ENCODE data around the gene ADGRA3.

ADGRA3 gene

DNA sequence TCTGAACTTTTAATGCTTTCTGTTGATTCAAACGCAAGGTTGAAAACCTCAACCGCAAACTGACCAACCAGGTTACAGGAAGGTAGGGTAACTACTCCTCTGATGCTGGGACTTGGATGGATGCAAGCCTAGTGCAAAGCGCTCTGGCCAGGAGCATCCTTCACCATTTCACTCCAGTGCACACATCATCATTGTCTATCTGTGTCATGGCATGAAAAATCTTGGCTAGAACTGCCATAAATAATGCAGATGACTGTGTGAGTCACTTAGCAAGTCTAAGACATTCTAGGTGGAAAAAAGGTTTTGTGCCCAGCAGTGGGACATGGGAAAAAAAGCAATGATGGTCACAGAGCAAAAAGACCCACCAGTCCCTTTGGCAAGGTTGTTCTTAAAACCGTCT lies 10.9 kb downstream of the ADGRA3 start:
- DNase-seq, result no peak

DNA sequence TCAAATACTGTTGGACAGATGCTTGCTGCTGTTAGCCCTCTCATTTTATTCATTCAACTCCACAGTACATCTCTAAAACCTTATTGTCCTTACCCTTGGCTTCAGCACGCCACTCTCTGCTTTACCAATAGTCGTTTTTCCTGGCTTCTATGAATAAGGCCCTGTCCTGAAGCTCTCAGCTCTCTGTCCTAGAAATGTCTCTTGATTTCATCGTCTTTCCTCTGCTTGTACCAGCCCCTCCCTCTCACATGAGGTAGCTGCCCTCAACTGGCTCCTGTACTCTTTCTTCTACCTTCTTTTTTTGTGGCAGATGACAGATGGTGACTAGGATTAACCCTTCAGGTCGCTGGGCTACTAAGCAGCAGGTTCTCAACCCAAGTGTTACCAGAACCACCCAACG lies 11.4 kb downstream of the ADGRA3 start:
- DNase-seq, result no peak

DNA sequence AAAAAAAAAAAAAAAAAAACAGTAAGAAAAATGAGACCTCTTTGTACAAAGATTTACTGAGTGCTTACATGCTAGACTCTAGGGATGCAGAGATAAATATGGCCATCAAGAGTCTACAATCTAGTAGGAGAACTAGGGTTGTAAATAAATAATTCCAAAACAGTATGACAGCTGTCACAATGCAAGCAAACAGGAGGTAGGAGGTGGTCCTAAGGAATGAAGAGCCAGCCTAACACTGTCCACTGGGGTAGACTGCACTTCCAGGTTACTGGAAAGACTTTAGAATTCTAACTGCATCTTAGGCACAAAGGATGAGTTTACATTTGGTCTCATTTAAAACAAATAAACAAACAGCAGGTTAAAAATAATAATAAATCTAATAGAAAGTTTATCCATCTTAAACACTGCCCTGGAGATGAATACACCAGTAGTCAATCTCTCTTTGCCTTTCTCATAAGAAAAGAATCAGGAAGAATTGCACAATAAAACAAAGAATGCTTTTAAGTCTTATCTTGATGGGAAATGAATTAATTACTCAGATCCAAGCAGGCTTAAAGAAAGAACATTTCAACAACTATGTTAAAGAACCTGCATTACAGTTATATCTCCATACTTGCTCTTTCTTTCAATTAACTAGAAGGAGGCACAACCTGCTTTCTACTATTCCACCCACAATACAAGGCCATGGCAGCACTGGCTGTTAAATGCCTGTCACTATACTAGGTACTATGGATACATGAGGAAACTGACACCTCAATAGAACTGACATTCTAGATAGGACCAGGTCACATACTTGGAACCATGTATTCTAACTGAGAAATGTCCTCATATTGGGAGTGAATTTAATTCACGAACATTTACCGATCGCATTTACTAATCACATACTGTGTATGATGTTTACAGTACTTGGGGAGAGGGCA lies 12.7 kb downstream of the ADGRA3 start:
- DNase-seq, result no peak

DNA sequence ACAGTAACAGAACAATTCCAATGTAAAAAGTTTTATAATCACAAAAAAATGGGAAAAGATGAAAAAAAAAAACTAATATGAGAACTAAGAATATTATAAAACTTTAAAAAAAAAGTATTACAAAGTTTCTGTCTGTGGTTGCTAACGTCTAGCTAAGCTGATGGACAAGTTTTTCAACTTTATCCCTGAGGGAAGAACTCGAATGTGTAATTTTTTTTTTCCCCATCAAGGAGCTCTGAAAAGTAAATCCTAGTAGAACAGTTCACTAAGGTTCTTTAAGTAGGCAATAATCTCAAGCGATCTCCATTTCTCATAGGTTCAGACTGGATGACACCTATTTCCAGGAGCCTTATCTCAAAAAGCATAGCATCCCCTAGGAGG lies 14.2 kb downstream of the ADGRA3 start:
- DNase-seq, result no peak

DNA sequence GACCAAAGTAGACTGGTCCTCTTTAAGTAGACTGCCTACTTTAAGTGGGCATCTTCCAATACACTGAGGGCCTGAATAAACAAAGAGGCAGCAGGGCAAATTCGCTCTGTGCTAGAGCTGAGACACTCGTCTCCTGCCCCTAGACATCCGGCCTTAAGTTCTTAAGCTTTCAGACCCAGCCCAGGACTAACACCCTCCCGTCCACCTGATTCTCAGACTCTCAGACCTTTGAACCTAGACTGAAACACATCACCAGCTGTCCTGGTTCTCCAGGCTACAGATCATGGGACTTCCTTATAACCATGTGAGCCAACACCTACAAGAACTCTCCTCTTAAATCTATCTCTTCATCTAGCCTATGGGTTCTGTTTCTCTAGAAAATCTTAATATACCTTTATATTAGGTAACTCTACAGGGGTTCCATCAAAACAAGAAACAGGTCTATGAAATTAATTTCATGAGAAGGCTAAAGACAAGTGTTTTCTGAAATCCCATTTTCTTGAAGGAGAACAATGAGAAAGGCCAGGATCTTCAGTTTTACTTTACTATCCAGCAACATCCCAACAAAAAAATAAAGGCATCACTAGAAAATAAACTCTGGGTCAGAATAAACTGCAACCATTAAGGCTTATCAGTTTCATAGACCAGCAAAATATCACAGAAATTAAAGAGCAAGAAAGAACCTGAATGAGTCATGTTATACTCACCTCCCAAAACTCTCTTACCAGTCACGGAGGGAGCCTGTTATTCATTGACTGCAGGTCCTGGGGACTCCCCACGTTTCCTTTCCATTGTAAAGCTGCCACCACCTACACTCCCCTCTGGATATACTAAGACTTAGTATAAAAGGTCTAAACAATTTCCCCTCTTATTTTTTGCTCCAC lies 14.8 kb downstream of the ADGRA3 start:
- peak; percentile 33 for DNase-seq

DNA sequence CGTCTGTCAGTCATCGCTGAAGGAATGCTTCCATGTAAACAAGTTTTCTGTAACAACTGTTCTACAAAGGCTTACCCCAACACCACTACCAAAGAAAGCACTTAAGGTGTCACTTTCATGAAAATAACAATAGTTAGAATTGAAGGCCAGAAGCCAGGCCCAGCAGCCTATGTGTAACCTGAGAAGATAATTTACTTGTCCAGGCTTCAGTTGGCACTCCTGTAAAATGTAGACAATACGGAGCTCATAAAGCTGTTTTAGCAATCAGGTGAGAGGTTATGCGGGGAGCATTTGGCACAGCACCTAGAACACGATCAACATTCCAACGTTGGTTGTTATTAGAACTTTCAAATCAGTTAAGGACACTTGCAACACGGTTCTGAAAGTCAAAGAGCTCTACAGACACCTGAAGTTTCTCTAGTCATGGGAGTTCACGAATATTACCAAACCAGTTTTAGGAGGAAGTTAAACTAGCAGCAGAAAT lies 15.7 kb downstream of the ADGRA3 start:
- DNase-seq, result no peak

DNA sequence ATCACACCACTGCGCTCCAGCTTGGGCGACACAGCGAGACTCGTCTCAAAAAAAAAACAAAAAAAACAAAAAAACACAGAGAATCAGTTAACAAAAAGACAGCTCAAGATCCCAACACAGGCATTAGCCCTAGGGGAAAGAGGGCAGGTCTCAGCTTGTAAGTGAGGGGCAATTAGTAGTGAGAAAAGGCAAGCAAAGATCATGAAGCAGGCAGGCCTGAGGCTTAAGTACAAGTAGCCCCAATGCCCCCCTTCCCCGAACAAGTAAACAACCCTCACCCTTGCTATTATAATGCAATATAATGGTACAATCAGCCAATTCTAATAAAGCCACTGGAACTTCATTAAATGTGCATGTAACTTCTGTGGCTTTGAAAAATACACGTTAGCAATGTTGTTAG lies 17.0 kb downstream of the ADGRA3 start:
- no peak for DNase-seq

DNA sequence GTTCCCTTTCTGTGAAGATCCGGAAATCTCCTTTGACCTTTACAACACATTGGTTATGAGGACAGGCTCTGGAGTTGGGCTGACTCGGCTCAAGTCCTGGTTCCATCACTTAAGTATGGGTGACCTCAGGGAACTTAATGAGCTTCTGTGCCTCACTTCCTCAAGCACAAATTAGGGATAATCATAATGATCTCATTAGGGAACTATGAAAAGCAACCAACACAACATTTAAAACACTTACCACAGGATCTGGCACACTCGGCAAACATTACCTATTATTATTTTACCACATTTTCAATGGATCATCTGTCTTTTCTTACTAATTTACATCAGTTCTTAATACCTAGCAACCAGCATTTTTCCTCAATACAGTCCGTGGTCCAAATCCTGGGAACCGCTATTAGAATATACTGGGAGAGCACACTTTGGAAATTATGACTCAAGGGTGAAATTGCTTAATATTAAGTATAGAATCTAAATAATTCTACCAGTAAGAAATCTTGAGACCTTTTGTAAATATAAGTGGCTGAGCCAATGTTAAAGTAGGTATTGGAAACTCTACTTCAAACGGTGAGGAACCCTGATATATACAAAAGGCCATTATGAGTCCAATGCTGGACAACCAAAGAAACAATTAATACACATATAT lies 19.6 kb downstream of the ADGRA3 start:
- no peak for DNase-seq

DNA sequence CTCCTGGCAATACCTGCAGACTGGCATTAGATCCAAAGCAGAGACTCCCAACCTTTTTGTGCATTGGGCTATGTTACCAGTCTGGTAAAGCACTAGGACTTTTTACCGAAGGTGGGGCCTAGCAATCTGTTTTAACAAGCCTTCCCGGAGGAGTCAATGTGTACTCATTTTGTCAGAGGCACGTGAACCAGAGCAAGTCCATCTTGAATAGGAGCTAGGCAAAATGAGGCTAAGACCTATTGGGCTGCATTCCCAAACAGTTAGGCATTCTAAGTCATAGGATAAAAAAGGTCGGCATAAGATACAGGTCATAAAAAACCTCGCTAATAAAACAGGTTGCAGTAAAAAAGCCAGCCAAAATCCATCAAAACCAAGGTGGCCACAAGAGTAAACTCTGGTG lies 22.3 kb downstream of the ADGRA3 start:
- no peak for DNase-seq

DNA sequence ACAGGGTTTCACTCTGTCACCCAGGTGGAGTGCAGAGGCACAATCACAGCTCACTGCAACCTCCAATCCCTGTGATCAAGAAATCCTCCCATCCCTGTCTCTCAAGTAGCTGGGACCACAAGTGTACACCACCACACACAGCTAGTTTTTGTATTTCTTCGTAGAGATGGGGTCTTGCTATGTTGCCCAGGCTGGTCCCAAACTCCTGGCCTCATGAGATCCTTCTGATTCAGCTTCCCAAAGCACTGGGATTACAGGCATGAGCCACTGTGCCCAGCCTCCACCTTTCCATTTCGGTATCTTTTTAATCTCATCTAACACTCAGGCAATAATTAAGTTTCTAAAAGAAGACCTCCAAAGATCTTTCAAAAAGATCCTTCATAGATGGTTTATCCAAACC lies 22.9 kb downstream of the ADGRA3 start:
- DNase-seq, result no peak

DNA sequence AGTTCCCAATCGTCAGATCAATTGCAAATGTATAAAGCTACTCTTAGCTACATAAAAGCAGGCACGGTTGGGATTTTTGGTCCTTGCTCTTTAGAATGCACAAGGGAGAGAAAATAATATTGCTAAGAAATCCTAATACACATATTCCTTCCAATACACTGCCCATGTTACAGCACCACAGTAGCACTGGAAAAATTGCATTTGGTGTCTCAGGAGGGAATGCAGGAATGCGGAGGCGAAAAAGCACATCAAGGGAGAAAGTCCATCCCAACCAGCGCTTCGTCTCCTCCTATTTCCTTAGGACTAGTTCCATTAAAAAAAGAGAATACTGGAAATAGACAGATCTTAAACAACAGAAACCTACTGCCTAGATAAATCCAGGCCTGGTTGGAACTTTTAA lies 23.9 kb downstream of the ADGRA3 start:
- DNase-seq, result no peak

DNA sequence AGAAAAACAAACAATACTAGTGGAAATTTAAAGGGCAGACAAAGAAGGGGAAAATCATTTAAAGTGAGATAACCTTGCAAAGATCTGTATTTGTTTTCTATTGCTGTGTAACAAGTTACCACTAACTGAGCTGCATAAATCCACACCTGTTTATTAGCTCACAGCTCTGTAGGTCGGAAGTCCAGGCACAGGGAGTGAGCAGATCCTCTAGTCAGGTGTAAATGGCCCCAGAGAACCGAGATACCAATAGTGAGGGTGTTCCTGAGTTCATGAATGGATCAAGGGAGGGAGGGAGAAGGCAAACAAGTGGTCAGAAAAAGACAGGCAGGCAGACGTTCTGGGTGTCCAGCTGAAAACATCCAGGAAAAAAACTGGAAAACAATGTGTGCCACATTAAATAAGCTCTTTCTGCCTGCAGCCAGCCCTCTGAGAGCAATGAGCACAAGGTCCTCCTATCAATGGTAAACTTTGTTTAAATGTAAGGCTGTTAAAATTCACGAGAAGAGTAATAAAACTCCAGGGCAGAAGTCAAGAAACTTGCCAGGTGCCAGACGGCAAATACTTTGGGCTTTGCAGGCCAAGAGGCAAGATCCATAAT lies 25.0 kb downstream of the ADGRA3 start:
- DNase-seq, result no peak

DNA sequence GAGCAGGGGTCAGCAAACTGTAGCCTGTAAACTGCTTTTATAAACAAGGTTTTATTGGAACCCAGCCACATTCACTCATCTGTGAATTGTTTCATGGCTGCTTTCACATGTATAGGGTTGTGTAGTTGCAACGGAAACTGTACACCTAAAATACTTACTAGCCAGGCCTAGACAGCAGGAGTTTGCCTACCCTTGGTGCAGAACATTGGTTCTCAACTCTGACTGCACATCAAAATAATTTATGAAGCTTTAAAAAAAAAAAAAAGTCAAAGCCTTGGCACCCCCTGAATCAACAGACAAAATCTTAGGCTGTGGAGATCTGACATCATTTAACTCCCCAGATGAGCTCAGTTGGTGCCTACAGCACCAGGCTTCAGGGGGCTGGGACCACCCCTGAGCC lies 27.8 kb downstream of the ADGRA3 start:
- no peak for DNase-seq

DNA sequence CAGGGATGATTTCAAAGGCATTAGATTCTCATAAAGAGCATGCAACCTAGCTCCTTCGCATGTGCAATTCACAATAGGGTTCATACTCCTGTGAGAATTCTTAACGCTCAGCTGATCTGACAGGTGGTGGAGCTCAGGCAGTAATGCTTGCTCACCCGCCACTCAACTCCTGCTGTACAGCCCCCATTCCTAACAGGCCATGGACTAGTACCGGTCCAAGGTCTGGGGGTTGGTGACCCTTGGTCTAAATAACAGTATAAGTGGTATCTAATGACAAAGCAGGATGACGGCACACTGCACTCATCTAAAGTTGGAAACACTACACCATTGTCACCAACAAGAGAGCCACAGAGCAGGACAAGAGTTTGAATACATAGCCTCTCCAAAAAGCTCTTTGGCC lies 28.5 kb downstream of the ADGRA3 start:
- DNase-seq, result no peak

DNA sequence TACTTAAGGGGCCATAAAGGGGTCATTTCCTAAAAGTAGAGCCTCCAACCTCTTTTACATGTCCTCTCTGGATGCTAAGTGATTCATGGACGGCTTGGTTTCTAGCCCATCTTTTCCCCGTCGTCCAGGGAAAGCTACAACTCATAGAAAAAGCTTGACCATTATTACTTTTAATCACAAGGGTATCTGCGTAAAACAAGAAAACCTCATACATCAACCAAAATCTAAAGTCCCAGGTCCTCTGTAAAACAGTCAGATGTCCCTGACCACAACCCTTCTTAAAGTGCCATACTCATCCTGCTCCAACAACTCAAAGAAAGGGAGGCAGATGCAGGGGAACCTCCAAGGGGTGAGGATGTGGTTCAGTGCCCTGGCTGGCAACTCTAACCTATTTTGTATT lies 29.6 kb downstream of the ADGRA3 start:
- no peak for DNase-seq

DNA sequence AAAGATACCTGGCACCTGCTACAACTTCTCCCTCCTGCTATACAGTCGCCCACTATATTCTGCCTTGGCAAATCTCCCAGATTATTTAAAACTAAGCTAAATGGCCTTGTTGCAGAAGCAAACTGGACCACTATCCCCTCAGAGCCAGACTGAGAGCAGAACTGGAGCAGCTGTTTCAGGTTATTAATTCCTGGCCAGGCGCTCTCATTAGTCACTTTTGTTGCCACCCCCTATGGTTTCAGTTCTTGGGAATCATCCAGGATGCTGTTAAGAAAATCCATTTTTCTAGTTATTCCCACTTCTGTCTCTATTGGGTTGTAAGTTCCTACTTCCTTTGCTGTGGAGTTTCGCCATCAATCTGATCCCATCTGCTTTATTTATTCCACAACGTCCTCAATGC lies 30.1 kb downstream of the ADGRA3 start:
- no peak for DNase-seq

DNA sequence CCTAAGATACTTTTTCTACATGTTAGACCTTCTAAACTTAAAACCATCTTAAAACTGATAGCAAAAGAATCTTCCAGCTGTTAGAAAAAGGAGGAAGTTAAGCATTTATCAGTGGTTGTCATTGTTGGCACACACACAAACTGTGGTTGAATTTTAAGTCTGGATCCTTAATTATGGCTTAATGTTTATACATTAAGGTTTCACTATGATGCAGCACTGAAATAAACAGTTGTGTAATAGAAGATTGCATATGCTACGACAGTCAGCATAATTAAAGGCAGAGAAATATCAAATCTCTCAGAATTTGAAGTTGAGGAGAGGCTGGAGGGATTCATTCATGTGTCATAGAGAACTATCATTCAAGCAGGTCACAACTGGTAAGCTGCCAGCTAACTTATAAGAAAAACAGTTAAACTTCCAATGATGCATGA lies 32.3 kb downstream of the ADGRA3 start:
- no peak for DNase-seq

DNA sequence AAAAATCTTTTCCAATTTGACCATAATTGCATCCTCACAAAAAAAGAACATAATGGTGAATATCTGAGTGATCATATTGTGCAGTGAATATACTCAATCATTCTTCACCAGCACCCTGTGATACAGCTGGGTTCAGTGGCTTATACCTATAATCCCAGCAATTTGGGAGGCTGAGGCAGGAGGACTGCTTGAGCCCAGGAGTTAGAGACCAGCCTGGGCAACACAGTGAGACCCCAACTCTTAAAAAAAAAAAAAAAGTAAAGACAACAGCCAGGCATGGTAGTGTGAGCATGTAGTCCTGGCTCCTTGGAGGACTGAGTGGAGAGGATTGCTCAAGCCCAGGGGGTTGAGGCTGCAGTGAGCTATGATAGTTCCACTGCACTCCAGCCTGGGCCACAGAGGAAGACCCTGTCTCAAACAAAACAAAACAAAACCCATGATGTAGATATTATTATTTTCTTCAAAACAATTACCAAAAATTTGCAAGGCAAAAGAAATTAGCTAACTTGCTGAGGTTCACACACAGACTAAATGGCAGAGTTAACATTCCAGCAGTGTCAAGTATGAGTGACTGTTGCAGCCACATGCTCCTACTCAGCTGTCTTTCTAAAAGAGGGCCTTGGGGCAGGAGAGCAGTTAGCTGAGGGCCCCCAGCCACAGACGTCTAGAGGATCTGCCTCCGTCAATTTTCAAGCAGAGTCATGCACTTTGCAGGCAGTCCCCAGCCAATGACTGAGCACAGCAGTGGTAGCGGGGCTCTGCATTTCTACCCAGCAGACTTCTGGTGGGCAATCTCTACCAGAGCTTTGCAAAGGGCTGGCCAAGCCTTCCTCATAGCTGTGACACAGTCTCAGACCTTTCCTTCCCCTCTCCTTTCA lies 33.4 kb downstream of the ADGRA3 start:
- DNase-seq, result no peak

DNA sequence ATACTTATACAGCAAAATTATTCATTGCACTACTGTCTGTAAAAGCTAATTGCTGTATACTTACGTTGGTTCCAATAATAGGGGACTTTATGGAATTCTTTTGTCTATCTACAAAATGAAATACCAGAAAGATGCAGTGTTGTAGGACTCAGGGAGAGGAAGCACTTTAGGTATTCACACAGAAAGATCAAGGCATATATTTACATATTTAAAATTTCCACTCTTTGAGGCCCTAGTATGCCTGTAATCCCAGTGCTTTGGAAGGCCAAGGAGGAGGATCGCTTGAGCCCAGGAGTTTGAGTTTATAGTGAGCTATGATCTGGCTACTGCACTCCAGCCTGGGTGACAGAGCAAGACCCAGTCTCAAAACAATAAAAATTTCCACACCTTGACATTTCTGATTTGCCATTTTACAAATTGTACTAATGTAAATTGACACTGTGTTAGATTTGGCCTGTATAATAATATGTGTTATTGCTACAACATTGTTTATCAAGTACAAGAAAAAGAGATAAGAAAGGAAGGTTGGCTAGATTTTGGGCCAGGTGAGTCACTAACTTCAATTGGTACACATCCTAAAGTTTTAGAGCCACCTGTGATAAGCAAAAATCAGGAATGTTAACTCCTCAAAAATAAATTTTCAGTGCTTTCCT lies 35.1 kb downstream of the ADGRA3 start:
- no peak for DNase-seq

DNA sequence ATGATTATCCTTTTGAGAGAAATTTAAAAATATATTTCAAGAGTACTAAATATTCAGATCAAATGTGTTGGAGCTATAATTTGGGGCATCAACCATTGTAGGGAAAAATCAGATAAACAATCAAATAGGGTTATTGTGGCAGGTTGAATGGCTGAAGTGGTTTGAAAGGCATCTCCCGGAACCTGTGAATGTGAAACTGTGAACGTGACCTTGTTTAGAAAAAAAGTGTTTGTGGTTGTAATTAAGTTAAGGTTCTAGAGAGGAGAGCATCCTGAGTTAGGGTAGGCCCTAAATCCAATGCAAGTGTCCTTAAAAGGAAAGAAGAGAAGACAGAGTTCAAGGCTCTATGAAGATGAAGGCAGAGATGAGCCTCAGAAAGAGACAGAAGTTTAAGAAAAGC lies 37.4 kb downstream of the ADGRA3 start:
- no peak for DNase-seq

DNA sequence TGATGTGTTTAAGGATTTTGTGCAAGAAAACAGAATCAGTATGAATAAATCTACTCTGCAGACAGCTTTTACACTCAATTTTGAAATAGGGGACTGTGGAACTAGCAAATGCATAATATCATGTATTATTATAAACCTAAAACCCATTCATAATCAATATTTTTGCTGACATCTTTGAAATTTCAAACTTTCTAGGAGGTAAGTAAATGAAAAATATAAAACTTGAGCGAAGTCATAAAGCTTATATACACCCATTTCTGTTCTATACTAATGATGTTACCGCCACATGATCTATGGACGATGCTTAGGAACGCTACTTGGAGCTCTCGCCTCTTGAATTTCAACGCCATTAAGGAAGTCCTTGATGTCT lies 38.1 kb downstream of the ADGRA3 start:
- DNase-seq, result no peak

Data from activated naive CD4-positive, alpha-beta T cell treated with anti-CD3 and anti-CD28 coated beads, Interleukin-2, amount 50 U/mL, for 16 hours (primary cell).